Effector CD4-positive, alpha-beta T cell (primary cell): ENCODE results near the gene SPATA24.
"Not testable (repeated sequence)": the region's sequence is repeated elsewhere in the genome, so short reads cannot be mapped to it uniquely, and the experiment has no call there.

ENCODE experiments used
- DNase-seq: peaks from one replicate; pipeline ENCODE4 v3.0.0-alpha.2; 2020
- total RNA-seq: gene quantifications from one replicate; lab custom pipeline; 2026; lab: John Stamatoyannopoulos, UW

SPATA24 gene
- 1.3 reads per million for total RNA-seq

- peak; percentile 96 for DNase-seq
Observed at GRCh38 chr5:139403787-139404483, at the start of gene SPATA24. Gene SPATA24 (minus strand): TSS chr5:139404089. CDS start chr5:139404060, 29 bp downstream.

- DNase-seq, result no peak
Observed at GRCh38 chr5:139451878-139452660, 48.2 kb upstream of the SPATA24 start.

- no peak for DNase-seq
Observed at GRCh38 chr5:139451176-139451575, 47.3 kb upstream of the SPATA24 start.

GRCh38 chr5:139446956-139447779 lies 43.3 kb upstream of the SPATA24 start:
- no peak for DNase-seq

GRCh38 chr5:139445325-139446170 lies 41.7 kb upstream of the SPATA24 start:
- no peak for DNase-seq

- DNase-seq, result peak; percentile 28
Observed at GRCh38 chr5:139443831-139444453, 40.1 kb upstream of the SPATA24 start.

- DNase-seq, result not testable (repeated sequence)
Observed at GRCh38 chr5:139440416-139440815, 36.5 kb upstream of the SPATA24 start.

GRCh38 chr5:139439013-139439903 lies 35.4 kb upstream of the SPATA24 start, which contains the start of gene DNAJC18:
Gene DNAJC18 (minus strand): TSS chr5:139439525. CDS start chr5:139439445, 80 bp downstream.
- DNase-seq, result peak; percentile 88

GRCh38 chr5:139438707-139439012 lies 34.8 kb upstream of the SPATA24 start:
- no peak for DNase-seq

GRCh38 chr5:139435676-139436075 lies 31.8 kb upstream of the SPATA24 start:
- no peak for DNase-seq

- no peak for DNase-seq
Observed at GRCh38 chr5:139431706-139432105, 27.8 kb upstream of the SPATA24 start.

- DNase-seq, result no peak
Observed at GRCh38 chr5:139430015-139430414, 26.1 kb upstream of the SPATA24 start.

GRCh38 chr5:139426203-139426885 lies 22.5 kb upstream of the SPATA24 start:
- no peak for DNase-seq

- DNase-seq, result no peak
Observed at GRCh38 chr5:139425497-139425896, 21.6 kb upstream of the SPATA24 start.

GRCh38 chr5:139422307-139422893 lies 18.5 kb upstream of the SPATA24 start:
- peak; percentile 48 for DNase-seq

- no peak for DNase-seq
Observed at GRCh38 chr5:139419226-139420192, 15.6 kb upstream of the SPATA24 start.

GRCh38 chr5:139418793-139419192 lies 14.9 kb upstream of the SPATA24 start:
- no peak for DNase-seq

GRCh38 chr5:139417214-139417613 lies 13.3 kb upstream of the SPATA24 start:
- no peak for DNase-seq
